Measurements from ENCODE around the gene SHROOM3.

SHROOM3 gene

GRCh38 chr4:76765473-76766183 is 330.6 kb downstream of the SHROOM3 start:
- DNase-seq (ENCODE audit: low read depth in 3 of 3, low spot score in 1 of 3), result no peak

- no peak for DNase-seq (ENCODE audit: low read depth in 3 of 3, low spot score in 1 of 3)
Measured at GRCh38 chr4:76767983-76768382, 333.0 kb downstream of the SHROOM3 start.

DNA sequence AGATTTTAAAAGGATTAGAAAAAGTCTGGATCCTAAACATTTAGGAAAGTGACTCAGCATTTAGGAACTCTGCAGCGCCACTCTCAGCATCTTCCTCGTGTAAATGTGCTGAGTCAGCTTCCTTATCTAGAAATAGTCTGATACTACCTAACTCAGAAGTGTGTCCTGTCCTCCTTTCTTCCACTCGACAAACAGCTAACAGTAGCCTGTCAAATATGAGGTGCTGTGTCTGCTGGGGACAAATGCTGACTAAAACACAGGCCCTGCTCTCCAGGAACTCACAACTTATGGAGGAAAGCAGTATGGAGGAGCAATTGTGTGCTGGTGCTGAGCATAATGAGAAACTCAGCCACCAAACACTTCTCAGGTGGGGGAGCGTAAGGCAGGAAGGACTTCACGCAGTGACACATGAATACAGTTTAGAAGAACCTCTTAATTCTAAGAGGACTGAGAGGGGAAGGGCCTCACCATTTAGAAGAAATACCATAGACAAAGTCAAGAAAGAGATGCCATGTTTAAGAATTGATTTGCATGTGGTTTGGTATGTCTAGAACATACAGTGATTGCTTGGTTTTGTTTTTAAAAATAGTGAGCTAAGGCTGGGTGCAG is 337.6 kb downstream of the SHROOM3 start:
- DNase-seq (ENCODE audit: low read depth in 3 of 3, low spot score in 1 of 3), result no peak

DNA sequence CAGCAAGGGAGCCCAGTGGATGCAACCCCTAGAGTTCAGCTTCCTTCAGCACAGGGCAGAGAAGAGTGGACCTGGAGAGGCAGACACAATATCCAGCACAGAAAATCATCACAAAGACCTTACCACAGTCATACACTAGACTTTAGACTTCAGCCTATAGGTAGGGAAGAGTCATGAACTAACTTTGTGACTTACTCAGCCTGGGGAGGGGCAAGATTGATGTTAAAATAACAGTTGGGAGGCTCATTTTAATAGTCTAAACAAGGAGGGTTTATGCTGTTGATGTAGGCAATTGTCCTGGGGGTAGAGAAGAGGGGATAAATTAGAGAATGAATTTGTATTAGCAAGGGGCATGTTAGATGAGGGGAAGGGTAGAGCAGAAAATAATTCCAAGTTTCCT is 338.7 kb downstream of the SHROOM3 start:
- no peak for DNase-seq (ENCODE audit: low read depth in 3 of 3, low spot score in 1 of 3)

DNA sequence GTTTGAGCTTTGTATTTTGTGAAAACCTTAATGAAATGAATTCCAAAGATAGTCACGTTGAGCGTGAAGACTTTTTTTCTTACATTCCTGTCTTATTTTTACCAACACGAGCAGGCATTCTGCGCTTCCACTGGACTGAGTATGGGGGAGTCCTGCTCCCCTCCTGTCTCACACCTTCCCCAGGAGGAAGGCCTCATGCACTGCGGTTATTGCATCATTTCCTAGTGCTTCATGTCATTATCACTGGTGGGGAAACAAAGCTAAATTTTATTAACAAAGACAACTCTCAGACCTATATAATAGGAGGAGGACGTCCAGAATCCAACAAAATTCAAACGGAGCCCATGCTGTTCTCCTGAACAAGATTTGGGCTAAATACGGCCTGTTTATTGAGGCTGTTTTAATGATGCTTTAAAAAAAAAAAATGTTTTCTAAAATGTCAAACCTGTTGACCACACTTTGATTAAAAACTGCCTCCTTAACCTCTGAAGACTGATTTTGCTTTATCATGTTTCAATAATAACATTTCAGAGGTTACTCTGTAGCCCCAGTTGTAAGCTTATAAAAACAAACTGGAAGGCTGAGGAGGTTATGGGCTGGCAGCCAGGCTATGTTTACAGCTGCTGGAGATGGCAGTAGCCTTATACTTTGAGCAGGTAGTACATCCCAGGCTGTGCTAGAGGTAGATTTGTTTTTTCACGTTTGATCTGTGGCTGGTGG is 344.9 kb downstream of the SHROOM3 start:
- no peak for DNase-seq (ENCODE audit: low read depth in 3 of 3, low spot score in 1 of 3)

GRCh38 chr4:76780781-76781697 is 346.0 kb downstream of the SHROOM3 start:
- DNase-seq (ENCODE audit: low read depth in 3 of 3, low spot score in 1 of 3), result no peak

DNA sequence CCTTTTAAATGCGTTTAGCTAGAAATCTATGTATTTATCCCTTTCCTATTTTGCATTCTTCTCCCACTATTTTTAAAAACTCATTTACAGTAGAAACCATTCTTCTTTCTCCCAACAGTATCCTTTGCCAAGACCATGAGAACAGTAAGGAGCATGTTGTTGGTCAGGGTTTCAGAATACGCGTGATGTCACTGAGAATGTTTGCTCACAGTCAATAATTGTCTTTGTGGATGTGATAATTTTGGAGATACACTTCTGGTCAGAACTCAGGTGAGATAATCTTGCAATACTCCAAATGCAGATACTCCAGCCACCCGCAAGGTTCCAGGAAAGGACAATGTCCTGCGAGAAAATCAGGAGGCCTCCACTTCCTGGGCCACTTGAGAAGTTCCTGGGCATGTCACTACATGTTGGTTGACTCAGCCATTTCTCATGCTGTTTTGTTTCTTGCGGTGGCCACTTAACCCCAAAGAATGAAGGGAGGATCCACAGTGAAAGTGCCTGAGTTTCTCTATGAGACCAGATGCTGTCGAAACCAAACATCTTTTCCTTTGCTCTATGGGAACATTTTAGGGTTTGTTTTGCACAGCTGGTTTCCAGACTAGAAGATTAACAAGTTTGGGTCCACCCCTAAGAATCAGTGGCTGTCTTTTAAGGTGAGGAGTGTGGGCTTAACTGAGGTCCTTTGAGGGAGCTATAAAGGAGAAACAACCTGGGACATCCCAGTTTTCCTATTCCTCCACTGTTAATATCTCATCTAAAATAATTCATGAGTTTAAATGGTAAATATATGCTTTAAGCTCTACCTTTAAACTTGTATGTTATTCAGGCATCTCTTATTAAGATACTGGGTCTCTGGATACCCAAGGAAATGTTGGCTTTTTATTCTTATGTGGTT is 346.9 kb downstream of the SHROOM3 start:
- DNase-seq (ENCODE audit: low read depth in 3 of 3, low spot score in 1 of 3), result no peak

GRCh38 chr4:76782837-76783236 is 347.8 kb downstream of the SHROOM3 start:
- no peak for DNase-seq (ENCODE audit: low read depth in 3 of 3, low spot score in 1 of 3)

- no peak for DNase-seq (ENCODE audit: low read depth in 3 of 3, low spot score in 1 of 3)
Measured at GRCh38 chr4:76783836-76784235, 348.8 kb downstream of the SHROOM3 start.

- no peak for DNase-seq (ENCODE audit: low read depth in 3 of 3, low spot score in 1 of 3)
Measured at GRCh38 chr4:76784237-76784636, 349.2 kb downstream of the SHROOM3 start.

DNA sequence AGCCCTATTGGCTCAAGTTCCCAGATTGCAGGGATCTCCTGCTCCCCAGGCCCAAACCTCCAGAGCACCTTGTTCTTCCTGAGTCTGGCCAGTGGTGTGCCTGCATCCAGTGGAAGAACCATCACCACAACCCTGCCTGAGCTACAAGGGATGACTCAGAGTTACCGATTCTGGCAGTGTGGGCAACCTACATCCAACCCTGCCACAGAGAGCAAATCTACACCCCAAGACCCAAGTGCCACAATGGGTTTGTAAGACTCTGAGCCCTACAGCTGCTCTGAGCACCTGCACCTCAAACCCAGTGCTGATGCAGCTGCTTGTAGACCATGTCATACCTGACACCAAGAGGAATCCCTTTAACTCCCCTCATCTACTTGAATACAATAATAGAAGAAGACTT is 352.9 kb downstream of the SHROOM3 start:
- DNase-seq (ENCODE audit: low read depth in 3 of 3, low spot score in 1 of 3), result no peak

- no peak for DNase-seq (ENCODE audit: low read depth in 3 of 3, low spot score in 1 of 3)
Measured at GRCh38 chr4:76790377-76790776, 355.3 kb downstream of the SHROOM3 start.

- no peak for DNase-seq (ENCODE audit: low read depth in 3 of 3, low spot score in 1 of 3)
Measured at GRCh38 chr4:76791479-76791878, 356.4 kb downstream of the SHROOM3 start.

GRCh38 chr4:76792418-76792817 is 357.4 kb downstream of the SHROOM3 start:
- no peak for DNase-seq (ENCODE audit: low read depth in 3 of 3, low spot score in 1 of 3)

DNA sequence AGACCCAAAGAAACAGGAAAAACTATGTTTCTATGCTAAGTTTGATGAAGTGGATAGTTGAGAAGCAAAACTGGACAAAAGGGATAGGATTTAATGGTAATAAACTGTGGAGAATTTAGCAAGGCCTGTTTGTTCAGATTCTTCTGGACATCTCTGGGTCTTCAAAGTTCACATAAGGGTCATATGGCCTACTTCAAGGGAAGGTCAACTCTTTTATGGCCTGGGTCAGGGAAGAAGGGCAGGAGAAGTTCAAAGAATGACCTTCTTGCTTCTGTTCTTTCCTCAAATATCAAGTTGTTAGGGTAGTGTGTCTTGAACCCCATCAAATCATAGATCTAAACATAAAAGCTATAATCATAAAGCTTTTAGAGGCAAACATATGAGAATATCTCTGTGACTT is 360.2 kb downstream of the SHROOM3 start:
- DNase-seq (ENCODE audit: low read depth in 3 of 3, low spot score in 1 of 3), result no peak

DNA sequence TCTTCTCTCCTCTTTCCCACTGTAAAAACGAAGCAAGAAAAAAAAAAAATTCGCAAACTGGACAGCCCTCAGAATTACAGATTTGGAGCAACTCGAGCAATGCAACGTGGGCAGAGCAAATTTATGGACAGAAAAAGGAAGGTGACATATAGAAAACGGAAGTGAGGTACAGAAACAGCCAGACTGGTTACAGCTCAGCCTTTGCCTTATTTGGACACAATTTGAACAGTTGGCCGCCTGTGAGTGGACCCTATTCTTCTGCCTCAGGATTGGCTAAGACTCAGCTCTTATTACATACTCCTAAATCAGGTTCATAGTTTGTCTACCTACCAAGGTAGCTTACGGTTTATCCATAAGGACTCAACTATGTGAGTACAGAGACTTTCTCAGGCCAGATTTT is 364.1 kb downstream of the SHROOM3 start:
- DNase-seq (ENCODE audit: low read depth in 3 of 3, low spot score in 1 of 3), result no peak

- DNase-seq (ENCODE audit: low read depth in 3 of 3, low spot score in 1 of 3), result no peak
Measured at GRCh38 chr4:76799718-76800117, 364.7 kb downstream of the SHROOM3 start.

- no peak for DNase-seq (ENCODE audit: low read depth in 3 of 3, low spot score in 1 of 3)
Measured at GRCh38 chr4:76800902-76801301, 365.9 kb downstream of the SHROOM3 start.

DNA sequence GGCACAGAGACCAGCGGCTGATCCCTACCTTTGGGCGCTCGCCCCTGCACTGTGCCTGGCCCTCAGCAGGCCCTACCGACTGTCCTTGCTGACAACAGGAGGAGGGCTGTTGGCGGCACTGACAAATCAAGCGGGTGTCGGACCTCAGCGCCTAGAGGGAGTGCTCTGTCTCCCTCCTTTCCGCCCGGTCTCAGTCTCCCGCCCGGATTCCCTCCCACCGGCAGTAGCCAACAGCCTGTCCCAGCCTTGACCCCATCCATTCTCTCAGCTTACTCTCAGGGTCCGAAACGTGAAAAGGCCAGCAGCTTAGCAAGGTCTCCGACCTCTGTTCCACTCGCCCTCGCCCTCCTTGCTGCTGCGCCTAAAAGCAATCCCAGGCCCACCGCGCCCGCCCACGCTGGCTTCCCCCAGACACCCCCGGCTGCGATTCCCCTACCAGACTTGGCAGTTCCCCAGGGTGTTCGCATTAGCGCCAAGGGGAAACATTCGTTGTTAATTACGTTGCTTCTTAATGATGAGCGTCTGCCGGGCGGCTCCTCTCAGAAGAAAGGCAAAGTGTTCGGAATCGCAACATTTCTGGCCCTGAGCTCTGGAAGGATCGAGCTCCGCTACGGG is 366.7 kb downstream of the SHROOM3 start:
- DNase-seq (ENCODE audit: low read depth in 3 of 3, low spot score in 1 of 3), result no peak

Data from stimulated activated CD4-positive, alpha-beta T cell treated with anti-CD3 and anti-CD28 coated beads, TNF-alpha, amount 100 ng/mL, for 1 hour (primary cell).